Dermis blood vessel endothelial cell (primary cell): ENCODE measurements around the gene SND1. TPM values are rescaled to one million over a fixed set of nuclear protein-coding genes. Genes with fewer than 3 reads are reported as not detected.
A peak's percentile ranks its signal among the peaks of the same experiment; 100 is the strongest.

ENCODE experiments used
- DNase-seq: peaks from one replicate; pipeline ENCODE4 v3.0.0; 2010
- total RNA-seq: library from RNA; depleted of rRNA; stranded (reverse); fragments of >200 nt; gene quantifications from 2 replicates; pipeline ENCODE4 v1.2.3, GENCODE V29; 2014

Gene SND1
- total RNA-seq, 1 donor from 2014 or later, result 179 TPM

DNA sequence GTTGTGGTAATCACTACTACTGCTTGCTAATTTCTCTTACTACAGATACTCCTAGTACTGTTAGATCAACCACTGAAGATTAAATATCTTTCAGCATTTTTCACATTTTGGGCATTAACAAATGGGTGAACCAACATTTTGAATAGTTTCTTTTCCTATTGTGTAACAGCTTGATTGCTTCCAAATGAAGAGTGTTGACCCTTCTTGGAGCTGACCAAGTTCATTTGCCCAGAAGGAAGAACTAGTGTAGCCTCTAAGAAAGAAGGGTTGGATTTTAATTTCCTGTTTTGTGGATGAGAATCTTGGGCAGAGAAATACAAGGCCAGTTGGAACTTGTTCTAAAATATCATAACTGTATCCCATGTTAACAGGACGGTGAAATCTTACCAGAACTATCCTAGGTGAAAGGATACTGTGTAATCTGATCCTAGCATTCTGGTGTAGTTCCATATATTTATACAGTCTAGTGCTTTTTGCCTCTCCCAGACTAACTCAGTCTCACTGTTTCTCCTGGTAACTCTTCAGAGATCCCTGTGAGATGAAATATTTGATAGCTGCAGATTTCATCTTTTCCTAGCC, 37.3 kb downstream of the SND1 start:
- no peak for DNase-seq

DNA sequence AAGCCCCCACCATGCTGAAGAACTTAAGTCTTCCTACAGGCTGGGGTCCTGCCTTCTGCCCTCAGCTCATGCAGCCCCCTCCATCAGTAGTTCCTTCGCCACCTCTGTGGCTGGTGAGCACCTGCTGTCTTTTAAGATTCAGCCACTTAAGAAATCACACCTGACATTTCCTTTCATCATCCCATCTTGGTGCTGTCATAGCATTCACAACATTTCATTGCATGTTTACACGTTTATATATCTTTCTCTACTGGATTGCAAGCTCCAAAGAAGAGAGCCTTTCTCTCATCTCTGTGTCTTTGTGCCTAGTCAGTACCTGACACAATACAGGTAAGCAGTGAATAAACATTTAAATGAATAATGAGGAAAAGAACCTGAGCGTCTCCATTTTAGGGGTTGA, 38.3 kb downstream of the SND1 start:
- DNase-seq, result no peak

GRCh38 chr7:127690806-127691205, 38.8 kb downstream of the SND1 start:
- DNase-seq, result no peak

GRCh38 chr7:127692200-127692599, 40.2 kb downstream of the SND1 start:
- no peak for DNase-seq

GRCh38 chr7:127699853-127700252, 47.9 kb downstream of the SND1 start:
- no peak for DNase-seq

DNA sequence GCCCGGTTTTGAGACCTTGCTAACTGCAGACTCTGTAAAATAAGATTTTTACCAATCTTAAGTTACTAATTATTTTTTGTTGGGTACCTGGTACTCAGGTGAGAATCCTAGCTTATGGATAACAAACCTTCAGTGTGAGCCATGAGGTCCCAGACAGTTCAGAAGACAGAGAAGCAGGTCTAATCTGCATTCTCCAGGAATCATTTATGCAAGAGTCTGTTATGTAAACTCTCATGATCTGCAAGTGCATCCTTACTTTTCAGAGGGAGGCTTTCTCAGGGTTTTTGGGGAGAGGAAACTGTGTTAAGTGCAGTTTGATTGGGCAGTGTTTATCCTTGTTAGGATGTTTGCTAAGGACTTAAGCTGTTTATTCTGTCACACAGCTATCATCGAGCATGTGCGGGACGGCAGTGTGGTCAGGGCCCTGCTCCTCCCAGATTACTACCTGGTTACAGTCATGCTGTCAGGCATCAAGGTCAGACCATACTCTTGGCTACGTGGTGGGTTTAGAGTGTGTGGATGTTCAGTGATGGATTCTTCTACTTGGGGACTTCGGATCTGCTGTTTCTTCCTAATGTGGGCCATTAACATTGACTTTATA, 50.2 kb downstream of the SND1 start:
- DNase-seq, result no peak

DNA sequence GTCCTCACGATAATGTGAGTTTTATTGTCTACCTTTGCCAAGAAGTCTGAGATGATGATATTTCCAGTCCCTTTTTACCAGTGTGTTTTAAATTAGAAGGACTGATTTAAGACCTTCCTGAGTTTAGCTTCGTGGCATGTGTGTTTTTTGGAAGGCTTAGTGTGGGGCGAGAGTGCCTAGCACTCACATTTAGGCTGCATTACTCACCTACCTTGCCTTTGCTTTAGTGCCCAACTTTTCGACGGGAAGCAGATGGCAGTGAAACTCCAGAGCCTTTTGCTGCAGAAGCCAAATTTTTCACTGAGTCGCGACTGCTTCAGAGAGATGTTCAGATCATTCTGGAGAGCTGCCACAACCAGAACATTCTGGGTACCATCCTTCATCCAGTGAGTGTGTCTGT, 50.9 kb downstream of the SND1 start:
- DNase-seq, result no peak

GRCh38 chr7:127704211-127704610, 52.2 kb downstream of the SND1 start:
- no peak for DNase-seq

DNA sequence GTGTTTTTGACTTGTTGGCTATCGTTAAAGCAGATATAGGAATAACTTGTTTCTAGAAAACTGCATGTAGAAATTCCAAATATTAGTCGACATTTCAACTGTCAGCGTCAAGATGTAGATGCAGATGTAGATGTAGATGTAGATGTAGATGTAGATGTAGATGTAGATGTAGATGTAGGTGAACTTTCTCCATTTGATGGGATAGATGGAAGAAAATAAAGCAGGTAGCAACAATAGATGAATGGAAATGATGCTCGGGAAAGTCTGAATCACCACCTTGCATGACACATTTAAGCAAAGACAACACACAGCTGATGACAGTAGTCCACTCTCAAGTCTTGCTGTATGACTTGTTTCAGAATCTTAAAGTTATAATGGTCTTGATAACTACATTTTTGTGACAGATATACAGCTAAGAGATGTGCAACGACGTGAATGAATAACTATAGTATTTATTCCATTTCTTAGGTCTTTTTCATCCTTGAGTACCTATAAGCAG, 53.5 kb downstream of the SND1 start:
- DNase-seq, result peak; percentile 10

GRCh38 chr7:127706766-127707165, 54.8 kb downstream of the SND1 start:
- DNase-seq, result no peak

GRCh38 chr7:127708201-127708600, 56.2 kb downstream of the SND1 start:
- no peak for DNase-seq

GRCh38 chr7:127708788-127709187, 56.8 kb downstream of the SND1 start:
- DNase-seq, result peak; percentile 92

GRCh38 chr7:127710635-127711034, 58.6 kb downstream of the SND1 start:
- no peak for DNase-seq

- DNase-seq, result no peak
Observed at GRCh38 chr7:127711872-127712271, 59.9 kb downstream of the SND1 start.

DNA sequence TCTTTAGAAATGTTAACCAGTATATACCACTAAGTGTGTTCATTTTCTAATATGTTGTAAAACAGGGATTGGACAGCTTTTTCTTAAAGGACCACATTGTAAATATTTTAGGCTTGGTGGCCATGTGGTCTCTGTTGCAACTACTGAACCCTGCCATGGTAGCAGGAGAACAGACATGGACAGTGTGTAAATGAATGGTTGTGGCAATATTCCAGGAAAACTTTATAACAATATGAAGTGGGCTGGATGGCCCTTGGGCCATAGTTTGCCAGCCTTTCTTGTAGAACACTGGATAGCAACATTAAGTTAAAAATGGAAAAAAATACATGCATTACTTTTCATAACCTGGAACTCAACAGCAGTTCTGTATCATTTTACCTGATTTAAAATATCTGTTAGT, 61.0 kb downstream of the SND1 start:
- DNase-seq, result no peak

GRCh38 chr7:127713758-127714157, 61.8 kb downstream of the SND1 start:
- DNase-seq, result no peak

DNA sequence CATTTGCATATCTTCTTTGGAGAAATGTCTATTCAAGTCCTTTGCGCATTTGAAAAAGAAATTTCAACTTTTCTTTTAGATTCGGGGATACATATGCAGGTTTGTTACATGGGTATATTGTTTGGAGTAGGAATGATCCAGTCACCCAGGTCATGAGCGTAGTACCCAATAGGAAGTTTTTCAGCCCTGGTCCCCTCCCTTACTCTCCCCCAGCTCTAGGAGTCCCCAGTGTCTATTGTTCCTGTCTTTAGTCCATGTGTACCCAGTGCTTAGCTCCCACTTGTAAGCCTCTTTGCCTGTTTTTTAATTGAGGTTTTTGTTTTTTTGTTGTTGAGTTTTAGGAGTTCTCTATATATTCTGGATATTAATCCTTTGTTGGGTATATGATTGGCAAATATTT, 63.3 kb downstream of the SND1 start:
- no peak for DNase-seq

GRCh38 chr7:127715901-127716300, 63.9 kb downstream of the SND1 start:
- DNase-seq, result no peak

DNA sequence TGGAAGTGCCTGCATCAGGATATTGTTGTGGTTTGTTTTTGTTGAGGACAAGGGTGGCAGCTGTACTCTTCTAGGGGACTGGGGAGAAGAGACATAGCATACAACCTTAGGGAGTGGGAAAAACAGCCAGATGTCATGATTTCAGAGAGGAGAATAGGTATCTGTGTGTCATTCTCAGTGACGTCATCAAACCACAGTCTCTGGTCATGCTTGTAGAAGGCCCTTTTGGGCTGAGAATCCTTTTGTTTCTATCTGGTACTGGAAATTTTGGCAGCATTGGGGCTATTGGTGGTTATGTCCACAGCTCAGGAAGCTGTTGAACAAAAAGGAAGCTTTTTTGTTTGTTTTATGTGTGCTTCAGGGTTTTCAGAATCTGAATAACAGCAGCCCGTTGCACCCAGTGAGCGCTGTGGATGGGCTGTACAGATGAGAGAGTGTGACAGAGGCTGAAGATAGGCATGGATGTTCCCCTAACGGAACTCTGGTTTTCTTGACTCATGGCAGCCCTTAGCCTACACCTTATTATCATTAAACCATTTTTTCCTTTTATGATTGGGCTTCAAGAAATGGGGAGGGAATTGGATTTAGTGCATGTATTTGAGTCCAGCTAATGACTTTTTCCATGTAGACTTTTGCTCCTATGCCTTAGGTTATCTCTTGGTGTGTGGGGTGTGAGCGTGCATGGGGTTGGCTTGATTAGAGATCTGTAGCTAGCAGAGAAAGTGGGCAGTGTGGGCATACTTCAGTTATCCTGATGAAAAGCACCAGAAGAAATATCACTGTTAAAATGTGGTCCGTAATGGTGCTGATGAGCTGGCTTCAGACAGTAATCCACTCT, 65.7 kb downstream of the SND1 start:
- DNase-seq, result peak; percentile 47

- no peak for DNase-seq
Observed at GRCh38 chr7:127718340-127718679, 66.3 kb downstream of the SND1 start.

DNA sequence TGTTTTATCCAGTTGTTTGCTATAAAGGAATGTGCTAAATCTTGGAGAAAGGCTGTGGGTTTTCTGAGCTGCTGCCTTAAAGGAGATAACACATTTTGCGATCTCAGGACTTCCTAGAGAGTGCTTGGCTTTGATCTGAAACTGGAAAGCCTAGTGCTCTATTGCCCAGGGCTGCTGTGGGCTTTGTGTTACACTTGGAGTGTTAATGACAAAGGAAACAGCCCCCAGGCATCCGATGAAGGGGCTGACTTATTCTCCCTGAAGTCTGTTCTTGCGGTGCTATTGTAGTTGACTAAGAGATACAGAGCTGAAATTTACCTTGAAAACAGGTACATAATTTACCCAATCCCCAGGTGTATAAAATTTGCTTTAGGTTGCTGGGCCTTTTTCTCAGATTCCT, 74.5 kb downstream of the SND1 start:
- no peak for DNase-seq

GRCh38 chr7:127730658-127731276, 78.8 kb downstream of the SND1 start:
- DNase-seq, result no peak

DNA sequence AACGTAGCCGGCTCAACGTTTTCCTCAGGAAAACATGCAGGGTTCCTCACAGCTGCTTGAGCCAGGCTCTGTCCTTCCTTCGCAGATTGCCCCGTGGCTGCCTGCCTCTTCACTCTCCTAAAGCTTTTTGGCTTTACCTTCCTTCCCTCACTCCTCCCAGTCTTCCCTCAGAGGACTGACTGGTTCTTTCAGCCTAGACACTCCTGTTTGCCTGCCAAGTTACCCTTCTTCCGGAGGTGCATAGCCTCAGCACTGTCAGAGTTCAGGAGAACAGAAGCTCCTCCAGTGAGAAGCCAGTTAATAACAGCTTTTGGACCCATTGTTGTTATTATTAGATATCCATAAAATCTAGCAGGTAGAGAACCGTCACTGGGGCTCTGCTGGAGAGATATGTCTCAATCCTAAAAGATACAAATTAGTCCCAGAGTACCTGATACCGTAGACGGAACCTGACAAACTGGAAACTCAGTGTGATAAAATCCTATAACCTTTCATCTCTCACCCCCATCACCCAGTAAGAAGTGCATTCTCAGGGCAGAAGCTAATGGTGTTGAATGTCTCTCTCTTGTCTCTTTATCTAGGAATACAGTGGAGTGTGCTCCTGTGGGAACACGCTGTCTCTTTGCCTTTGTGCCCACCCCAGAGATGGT, 79.6 kb downstream of the SND1 start:
- no peak for DNase-seq
